Activated T-cell treated with anti-CD3 and anti-CD28 coated beads, Interleukin-2, amount 50 U/mL, for 72 hours (primary cell): Measurements from ENCODE around the gene NTHL1. TPM values are rescaled to one million over a fixed set of nuclear protein-coding genes. Genes with fewer than 3 reads are reported as not detected.

Source experiments
- ATAC-seq, 2 donors: fragments of 150-1000 bp; cut with Tn5 transposase; replicated peaks in 1 of 2; 2 replicates each; pipeline ENCODE4 v1.10.0; 2021; ENCODE audit warnings: moderate library complexity in 2 of 2, mild to moderate bottlenecking in 1 of 2
- DNase-seq, 2 donors: peaks; one replicate each; pipeline ENCODE4 v3.0.0; 2021 to 2022; ENCODE audit warnings: mixed read lengths in 1 of 2
- H3K27ac Mint-ChIP-seq: one replicate; pipeline ENCODE4 v1.8.0; 2022; ENCODE audit warnings: mild to moderate bottlenecking, moderate library complexity, mixed read lengths
- H3K27me3 Mint-ChIP-seq: one replicate; pipeline ENCODE4 v1.8.0; 2022; ENCODE audit warnings: low read depth, mixed read lengths
- H3K36me3 Mint-ChIP-seq, 2 donors: one replicate each; pipeline ENCODE4 v1.8.0; 2022; ENCODE audit warnings: mixed read lengths in 2 of 2, mild to moderate bottlenecking in 1 of 2; ENCODE audit not compliant: insufficient read depth in 2 of 2
- H3K4me1 Mint-ChIP-seq: one replicate; pipeline ENCODE4 v1.8.0; 2022; ENCODE audit warnings: low read depth, mixed read lengths
- H3K4me3 Mint-ChIP-seq, 2 donors: one replicate each; pipeline ENCODE4 v1.8.0; 2022; ENCODE audit warnings: mild to moderate bottlenecking in 2 of 2, mixed read lengths in 2 of 2, moderate library complexity in 2 of 2
- H3K9me3 Mint-ChIP-seq, 2 donors: one replicate each; pipeline ENCODE4 v1.8.0; 2022; ENCODE audit warnings: mixed read lengths in 2 of 2
- total RNA-seq, 2 donors: library from RNA; stranded (reverse); gene quantifications; one replicate each; pipeline ENCODE4 v1.2.3, GENCODE V29; 2022

NTHL1 gene
- total RNA-seq, 2 donors from 2014 or later = 13.2 to 21.0 TPM

DNA sequence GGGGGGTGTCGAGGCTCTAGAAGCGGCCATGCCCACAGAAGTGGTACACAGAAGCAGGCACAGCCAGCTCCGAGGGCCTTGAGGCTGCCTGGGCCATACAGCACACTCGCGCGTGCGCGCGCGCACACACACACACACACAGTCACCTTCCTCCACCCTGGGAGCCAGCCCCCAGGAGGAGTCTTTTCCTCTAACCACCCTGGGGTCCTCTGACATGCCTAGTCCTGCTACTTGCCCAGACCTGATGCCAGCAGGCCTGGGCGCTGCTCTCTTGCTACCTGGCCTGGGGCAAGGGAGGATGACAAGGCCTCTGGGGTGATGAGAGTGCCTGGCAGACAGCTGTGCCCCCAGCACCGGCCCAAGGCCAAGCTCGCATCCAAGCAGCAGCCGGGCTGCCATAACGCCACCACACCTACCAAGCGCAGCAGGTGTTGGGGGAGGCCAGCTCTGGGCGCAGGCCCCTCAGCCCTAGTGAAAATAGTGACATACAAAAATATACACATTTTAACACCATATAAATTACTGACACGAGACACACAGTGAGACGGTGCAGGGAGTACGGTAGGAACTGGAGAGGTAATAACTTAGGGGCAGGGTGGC lies 41.2 kb upstream of the NTHL1 start:
- H3K36me3 Mint-ChIP-seq = no peaks in the 10 kb centered on the region
- no peaks in the 10 kb centered on the region for H3K9me3 Mint-ChIP-seq
- H3K4me3 Mint-ChIP-seq = no peak overlapping the region
- no peaks in the 10 kb centered on the region for H3K4me1 Mint-ChIP-seq
- H3K27ac Mint-ChIP-seq = no peak overlapping the region
- ATAC-seq = no peak
- H3K27me3 Mint-ChIP-seq = no peaks in the 10 kb centered on the region
- DNase-seq = no peak

DNA sequence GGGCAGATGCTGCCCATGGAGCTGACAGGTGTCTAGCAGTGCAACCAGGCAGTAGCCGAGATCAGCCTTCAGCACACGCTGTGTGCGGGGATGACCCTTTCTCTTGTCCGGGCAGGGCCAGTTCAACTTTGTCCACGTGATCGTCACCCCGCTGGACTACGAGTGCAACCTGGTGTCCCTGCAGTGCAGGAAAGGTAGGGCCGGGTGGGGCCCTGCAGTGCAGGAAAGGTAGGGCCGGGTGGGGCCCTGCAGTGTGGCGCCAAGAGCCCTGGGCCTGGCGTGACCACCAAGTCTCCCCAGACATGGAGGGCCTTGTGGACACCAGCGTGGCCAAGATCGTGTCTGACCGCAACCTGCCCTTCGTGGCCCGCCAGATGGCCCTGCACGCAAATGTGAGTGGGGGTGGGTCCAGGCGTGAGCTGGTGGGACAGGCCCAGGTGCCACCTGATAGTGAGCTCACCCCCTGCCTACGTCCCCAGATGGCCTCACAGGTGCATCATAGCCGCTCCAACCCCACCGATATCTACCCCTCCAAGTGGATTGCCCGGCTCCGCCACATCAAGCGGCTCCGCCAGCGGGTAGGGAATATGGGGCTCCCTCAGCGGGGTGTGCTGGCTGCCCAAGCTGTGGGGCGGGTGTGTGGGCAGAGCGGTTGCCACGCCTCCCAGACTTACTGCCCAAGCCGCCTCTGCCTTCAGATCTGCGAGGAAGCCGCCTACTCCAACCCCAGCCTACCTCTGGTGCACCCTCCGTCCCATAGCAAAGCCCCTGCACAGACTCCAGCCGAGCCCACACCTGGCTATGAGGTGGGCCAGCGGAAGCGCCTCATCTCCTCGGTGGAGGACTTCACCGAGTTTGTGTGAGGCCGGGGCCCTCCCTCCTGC lies 40.4 kb upstream of the NTHL1 start:
- no peaks in the 10 kb centered on the region for H3K4me1 Mint-ChIP-seq
- ATAC-seq (no peak), DNase-seq (no peak)
- H3K4me3 Mint-ChIP-seq = no peak overlapping the region
- H3K36me3 Mint-ChIP-seq = no peaks in the 10 kb centered on the region
- H3K9me3 Mint-ChIP-seq = no peaks in the 10 kb centered on the region
- no peaks in the 10 kb centered on the region for H3K27me3 Mint-ChIP-seq
- no peak overlapping the region for H3K27ac Mint-ChIP-seq

DNA sequence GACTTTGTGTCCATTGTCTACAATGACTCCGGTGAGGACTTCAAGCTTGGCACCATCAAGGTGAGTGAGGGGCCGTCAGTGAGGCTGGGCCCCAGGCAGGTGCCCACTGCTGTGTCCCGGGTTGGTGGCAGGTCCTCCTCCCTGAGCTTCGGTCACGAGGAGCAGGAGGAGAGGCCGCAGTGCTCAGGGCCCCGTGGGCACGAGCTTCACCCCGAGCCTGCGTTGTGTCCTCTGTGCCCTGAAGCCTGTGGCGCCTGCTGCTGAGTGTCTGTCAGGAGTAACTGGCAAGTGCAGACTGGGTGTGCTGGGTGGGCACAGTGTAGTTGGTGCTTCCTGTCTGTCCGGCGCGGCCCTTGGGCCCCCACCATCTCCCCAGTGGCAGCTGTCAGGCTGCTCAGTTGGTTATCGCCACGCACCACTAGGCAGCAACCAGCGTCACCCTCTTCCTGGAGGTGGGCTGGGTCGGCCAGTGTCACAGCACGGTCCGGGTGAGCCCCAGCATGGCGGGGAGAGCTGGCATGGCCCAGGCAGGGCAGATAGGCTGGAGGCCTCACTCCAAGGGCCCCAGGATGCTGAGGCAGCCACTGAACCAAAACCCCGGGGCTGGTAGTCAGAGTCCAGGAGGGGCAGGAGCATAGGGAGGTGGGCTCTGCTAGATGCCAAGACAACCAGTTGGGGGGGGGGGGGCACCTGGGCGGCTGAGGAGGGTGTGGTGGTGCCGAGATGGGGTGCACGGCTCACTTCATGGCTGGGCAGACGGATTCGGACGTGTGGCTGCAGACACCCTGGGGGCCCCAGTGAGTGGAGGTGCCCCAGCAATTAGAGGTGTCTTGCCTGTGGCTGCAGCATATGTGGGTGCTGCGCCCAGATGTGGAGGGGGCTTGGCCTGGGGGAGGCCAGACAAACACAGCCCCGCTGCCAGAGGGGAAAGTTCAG lies 39.4 kb upstream of the NTHL1 start:
- Mint-ChIP-seq H3K4me3 (no peak overlapping the region), H3K27ac (no peak overlapping the region), H3K36me3 (no peaks in the 10 kb centered on the region), H3K9me3 (no peaks in the 10 kb centered on the region), H3K27me3 (no peaks in the 10 kb centered on the region), H3K4me1 (no peaks in the 10 kb centered on the region)
- no peak for DNase-seq
- ATAC-seq = no peak

DNA sequence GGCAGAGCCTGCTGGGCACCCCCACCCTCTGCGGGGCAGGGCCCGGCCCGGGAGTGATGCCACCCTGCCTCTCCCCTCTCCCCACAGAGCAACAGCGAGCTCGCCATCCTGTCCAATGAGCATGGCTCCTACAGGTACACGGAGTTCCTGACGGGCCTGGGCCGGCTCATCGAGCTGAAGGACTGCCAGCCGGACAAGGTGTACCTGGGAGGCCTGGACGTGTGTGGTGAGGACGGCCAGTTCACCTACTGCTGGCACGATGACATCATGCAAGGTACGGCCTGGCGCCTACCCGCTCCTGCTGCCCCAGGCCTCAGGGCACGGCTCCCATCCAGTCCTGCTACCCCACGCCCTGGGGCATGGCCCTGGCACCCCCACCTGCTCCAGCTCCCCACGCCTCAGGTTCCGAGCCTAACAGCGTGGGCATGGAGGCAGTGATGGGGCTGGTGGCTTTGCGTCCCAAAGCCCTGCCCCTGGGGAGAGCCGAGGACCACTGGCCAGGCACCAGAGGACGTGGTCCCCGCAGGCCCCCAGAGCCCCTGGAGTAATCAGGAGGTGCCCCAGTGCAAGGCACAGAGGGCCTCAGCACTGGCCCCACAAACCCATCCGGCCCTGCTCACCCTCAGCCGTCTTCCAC lies 38.6 kb upstream of the NTHL1 start:
- ATAC-seq (no peak), DNase-seq (no peak)
- Mint-ChIP-seq H3K27ac (no peak overlapping the region), H3K4me1 (no peaks in the 10 kb centered on the region), H3K9me3 (no peaks in the 10 kb centered on the region), H3K27me3 (no peaks in the 10 kb centered on the region), H3K36me3 (no peaks in the 10 kb centered on the region), H3K4me3 (no peak overlapping the region)

GRCh38 chr16:2085669-2086068 lies 38.0 kb upstream of the NTHL1 start:
- DNase-seq (no peak), ATAC-seq (no peak)
- Mint-ChIP-seq H3K36me3 (no peaks in the 10 kb centered on the region), H3K9me3 (no peaks in the 10 kb centered on the region), H3K4me3 (no peak overlapping the region), H3K27me3 (no peaks in the 10 kb centered on the region), H3K4me1 (no peaks in the 10 kb centered on the region), H3K27ac (no peak overlapping the region)

DNA sequence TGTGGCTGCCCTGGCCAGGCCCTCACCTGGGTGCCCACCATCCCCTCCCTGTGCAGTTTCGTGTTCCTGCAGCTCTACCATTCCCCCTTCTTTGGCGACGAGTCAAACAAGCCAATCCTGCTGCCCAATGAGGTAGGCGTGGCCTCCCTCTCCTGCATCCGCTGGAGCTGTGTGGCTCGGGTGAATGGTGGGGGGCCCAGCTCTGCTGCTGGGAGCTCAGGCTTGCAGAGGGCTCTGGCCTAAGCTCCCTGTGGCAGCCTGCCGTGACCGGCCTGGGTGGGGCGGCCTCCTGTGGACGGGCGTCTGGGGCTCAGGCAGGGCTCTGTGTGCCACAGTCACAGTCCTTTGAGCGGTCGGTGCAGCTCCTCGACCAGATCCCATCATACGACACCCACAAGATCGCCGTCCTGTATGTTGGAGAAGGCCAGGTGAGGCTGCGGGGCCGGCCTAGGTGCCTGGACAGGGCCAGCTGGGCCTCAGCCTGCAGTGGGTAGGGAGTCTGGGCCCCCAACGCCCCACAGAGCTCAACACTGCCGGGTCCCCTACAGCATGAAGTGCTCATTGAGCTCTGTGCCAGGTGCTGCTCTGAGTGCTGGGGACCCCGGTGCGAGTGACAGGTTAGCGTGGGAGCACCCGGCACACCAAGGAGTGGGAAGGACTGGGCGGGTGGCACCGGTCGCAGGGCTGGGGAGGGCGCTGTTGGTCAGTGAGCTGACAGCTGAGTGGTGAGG lies 37.4 kb upstream of the NTHL1 start:
- H3K27ac Mint-ChIP-seq = no peak overlapping the region
- no peak overlapping the region for H3K4me3 Mint-ChIP-seq
- no peak for DNase-seq
- no peaks in the 10 kb centered on the region for H3K9me3 Mint-ChIP-seq
- H3K27me3 Mint-ChIP-seq = no peaks in the 10 kb centered on the region
- no peaks in the 10 kb centered on the region for H3K36me3 Mint-ChIP-seq
- no peaks in the 10 kb centered on the region for H3K4me1 Mint-ChIP-seq
- ATAC-seq = no peak

DNA sequence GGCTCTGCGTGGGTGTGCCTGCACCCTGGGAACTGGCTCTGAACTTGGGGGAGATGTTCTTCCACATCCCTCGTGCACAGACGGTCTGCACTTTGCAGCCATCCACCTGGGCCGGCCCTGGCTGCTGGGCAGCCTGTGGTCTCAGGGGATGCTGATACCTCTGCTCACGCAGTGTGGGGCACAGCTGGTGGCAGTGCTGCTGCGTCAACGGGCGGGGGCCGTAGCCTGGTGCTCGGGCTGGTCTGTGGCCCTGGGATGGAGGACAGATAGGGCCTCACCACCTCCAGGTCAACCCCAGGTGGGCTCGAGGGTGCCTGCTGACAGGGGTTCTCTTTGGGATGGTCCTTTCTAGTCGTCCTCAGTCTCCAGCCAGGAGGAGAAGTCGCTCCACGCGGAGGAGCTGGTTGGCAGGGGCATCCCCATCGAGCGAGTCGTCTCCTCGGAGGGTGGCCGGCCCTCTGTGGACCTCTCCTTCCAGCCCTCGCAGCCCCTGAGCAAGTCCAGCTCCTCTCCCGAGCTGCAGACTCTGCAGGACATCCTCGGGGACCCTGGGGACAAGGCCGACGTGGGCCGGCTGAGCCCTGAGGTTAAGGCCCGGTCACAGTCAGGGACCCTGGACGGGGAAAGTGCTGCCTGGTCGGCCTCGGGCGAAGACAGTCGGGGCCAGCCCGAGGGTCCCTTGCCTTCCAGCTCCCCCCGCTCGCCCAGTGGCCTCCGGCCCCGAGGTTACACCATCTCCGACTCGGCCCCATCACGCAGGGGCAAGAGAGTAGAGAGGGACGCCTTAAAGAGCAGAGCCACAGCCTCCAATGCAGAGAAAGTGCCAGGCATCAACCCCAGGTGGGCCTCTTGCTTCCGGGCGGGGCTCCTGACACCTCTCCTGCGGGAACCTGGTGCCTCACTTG lies 36.5 kb upstream of the NTHL1 start:
- Mint-ChIP-seq H3K9me3 (no peaks in the 10 kb centered on the region), H3K27ac (no peak overlapping the region), H3K4me1 (no peaks in the 10 kb centered on the region), H3K36me3 (no peaks in the 10 kb centered on the region), H3K4me3 (no peak overlapping the region), H3K27me3 (no peaks in the 10 kb centered on the region)
- peak in 1 of 2 donors; percentile 3 for ATAC-seq
- no peak for DNase-seq

DNA sequence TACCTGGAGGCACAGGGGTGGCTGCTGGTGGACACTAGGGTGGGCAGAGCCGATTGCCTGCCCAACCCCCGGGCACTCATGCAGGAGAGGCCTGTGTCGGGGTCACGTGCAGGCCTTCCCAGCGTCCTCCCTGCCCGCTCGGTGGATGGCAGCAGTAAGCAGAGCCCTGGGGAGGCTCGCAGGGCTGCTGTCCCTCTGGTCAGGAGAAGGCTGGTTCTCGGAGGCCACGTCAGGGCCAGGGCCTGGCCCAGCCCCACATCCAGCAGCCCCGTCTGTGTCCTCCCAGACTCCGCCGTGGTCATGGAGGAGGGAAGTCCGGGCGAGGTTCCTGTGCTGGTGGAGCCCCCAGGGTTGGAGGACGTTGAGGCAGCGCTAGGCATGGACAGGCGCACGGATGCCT lies 35.8 kb upstream of the NTHL1 start:
- ATAC-seq (no peak), DNase-seq (no peak)
- Mint-ChIP-seq H3K4me3 (no peak overlapping the region), H3K27ac (no peak overlapping the region), H3K27me3 (no peaks in the 10 kb centered on the region), H3K36me3 (no peaks in the 10 kb centered on the region), H3K9me3 (no peaks in the 10 kb centered on the region), H3K4me1 (no peaks in the 10 kb centered on the region)

GRCh38 chr16:2082983-2083364 lies 35.3 kb upstream of the NTHL1 start:
- Mint-ChIP-seq H3K27me3 (no peaks in the 10 kb centered on the region), H3K36me3 (no peaks in the 10 kb centered on the region), H3K27ac (no peak overlapping the region), H3K4me1 (no peaks in the 10 kb centered on the region), H3K4me3 (no peak overlapping the region), H3K9me3 (no peaks in the 10 kb centered on the region)
- ATAC-seq (no peak), DNase-seq (no peak)

GRCh38 chr16:2082171-2082982 lies 34.7 kb upstream of the NTHL1 start:
- Mint-ChIP-seq H3K9me3 (no peaks in the 10 kb centered on the region), H3K27me3 (no peaks in the 10 kb centered on the region), H3K4me1 (no peaks in the 10 kb centered on the region), H3K4me3 (no peak overlapping the region), H3K36me3 (peaks cover 0 to under 1% of the 10 kb centered on the region in 2 donors), H3K27ac (no peak overlapping the region)
- ATAC-seq (no peak), DNase-seq (no peak)
